GM12801 (cell line): ENCODE measurements around the gene PTOV1.

Experiments
- CTCF ChIP-seq: IDR thresholded peaks from one replicate; pipeline ENCODE4 v1.5.1; 2011; ENCODE audit warnings: control low read depth; ENCODE audit not compliant: insufficient read length; ENCODE audit errors: extremely low read depth

PTOV1 gene

DNA sequence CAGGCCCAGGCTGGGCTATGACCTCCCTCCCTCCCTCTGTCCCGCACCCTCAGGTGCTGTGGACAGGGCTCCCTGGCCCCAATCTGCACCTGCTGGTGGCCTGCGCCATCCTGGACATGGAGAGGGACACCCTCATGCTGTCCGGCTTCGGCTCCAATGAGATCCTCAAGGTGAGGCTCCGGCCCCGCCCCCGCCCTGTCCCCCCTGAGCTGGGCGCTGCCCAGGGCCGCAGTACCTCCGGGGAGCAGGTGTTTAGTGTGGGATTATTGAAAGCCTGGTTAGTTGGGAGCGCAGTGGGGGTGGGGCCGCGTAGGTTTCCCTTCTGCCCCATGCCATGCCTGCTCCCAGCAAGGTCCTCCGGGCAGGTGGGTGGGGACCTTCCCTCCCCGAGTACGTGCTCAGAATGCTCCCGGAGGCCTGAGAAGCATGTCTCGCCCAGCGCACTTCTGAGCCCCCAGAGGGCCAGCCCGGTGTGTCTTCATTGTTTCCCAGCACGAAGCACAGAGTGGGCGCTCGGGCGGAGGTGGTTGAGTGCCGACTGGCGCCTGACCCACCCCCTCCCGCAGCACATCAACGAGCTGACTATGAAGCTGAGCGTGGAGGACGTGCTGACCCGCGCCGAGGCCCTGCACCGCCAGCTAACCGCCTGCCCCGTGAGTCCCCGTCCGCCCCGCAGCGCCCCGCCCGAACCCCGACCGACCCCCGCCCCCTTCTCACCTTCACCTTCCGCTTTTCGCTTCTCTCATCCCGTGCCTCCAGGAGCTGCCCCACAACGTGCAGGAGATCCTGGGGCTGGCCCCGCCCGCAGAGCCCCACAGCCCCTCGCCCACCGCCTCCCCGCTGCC lies 36.9 kb downstream of the PTOV1 start:
- no peak for TF ChIP-seq CTCF

DNA sequence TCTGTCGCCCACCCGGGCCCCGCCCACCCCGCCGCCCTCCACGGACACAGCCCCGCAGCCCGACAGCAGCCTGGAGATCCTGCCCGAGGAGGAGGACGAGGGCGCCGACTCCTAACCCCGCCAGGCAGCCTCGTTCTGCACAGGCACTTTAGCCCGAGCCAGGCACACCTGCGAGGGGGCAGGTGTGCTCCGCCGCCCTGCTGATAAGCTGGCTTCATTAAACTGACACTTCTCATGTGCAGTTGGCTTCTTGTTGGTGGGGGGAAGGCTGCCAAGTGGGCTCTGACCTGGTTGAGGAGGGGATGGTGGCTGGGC lies 37.5 kb downstream of the PTOV1 start:
- no peak for TF ChIP-seq CTCF

DNA sequence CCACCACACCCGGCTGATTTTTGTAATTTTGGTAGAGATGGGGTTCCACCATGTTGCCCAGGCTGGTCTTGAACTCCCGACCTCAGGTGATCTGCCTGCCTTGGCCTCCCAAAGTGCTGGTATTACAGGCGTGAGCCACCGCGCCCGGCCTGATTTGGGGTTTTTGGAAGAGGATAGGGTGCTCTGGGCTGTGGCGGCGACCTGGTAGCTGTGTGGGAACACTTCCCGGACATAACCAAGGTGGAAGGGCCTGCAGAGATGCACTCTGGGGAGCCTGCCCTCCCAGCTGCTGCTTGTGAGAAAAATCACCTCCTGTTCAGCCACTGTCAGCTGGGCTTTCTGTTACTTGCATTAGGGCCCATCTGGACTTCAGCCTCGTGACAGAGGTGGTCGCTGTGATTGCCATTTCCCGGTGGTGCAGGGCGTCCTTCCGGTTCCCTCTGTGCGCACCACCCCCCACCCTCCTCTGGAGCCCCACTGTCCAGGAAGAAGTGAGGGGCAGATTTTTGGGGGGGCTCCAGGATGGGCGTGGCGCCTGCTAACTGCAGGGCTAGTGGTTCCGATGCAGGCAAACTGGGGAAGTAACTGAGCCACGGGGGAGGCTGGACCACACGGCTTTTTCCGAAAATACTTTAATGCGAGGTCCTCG lies 38.2 kb downstream of the PTOV1 start:
- TF ChIP-seq CTCF = no peak

DNA sequence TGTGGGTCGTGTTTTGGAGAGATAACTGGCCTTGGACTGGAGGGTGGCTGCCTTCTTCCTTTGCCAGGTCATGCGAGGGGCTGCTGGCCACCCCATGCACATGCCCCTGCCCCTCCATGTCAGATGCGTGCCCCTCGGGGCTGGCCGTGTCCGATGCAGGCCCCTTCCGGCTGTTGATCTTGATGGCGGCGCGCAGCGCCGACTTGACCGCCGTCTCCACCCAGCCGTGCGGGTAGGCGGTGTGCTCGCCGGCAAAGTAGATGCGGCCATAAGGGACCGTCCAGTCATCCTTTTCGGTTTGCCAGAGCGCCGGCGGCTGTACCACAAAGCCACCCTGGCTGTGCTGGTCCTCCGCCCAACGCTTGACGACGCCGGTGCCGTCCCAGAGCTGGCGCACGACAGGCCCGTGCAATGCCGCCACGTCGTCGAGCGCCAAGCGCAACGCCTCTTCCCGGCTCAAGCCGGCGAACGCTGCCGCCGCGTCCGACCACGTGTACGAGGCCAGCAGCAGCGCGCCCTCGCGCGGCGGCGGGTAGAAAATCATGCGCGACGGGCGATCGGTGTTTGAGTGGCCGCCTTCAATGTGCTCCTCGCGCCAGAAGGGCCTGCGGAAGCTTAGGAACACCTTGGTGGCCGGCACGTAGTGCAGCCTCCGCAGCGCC lies 38.9 kb downstream of the PTOV1 start:
- TF ChIP-seq CTCF = no peak

GRCh38 chr19:49890349-49891311 lies 39.7 kb downstream of the PTOV1 start:
- no peak for TF ChIP-seq CTCF

- no peak for TF ChIP-seq CTCF
Measured at GRCh38 chr19:49891393-49891792, 40.4 kb downstream of the PTOV1 start.
